Cerebellar nuclear complex (tissue), 1 donor: Measurements from ENCODE around the gene ARID3C.

Experiments
- DNase-seq, 2 experiments: peaks; one replicate each; lab custom pipeline; 2025; lab: John Stamatoyannopoulos, UW

The ARID3C gene

DNA sequence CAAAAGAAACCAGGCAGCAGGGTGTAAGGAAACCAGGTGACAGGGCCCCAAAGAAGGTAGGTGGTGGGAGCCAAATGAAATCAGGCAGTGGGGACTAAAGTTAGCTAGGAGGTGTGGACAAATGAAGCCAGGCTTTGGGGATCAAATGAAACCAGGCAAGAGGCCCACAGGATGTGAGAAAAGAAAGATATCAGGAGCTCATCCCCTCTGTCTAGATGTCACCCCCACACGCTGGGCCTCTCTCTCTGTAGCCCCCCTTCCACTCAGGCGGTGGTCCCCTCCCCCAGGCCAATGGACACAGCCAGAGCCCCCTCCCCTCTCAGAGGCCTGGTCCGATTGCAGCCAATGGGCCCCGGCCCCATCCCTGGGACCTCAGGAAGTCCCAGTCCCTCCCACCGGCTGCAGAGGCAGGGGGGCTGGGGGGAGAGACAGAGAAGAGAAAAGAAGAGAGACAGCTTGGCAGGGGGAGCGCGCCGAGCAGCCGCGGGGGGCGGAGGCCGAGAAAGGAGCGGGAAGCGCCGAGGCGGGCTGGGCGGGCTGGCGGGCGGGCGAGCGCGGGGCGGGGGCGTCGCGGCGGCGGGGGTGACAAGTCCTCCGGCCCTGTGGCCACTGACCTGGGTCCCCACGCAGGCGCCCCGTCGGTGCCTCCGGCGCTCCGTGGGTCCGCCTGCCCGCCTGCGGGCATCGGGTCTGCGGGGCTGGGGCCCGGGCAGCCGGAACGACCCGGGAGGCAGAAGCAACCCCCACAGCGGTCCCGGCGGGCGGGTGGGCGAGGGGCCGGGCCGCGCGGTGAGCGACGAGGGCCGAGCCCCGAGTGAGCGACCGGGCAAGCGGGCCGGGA lies 51.2 kb downstream of the ARID3C start:
- DNase-seq = no peak

- peak in 1 of 2 experiments; percentile 39 for DNase-seq
Observed at GRCh38 chr9:34576597-34577399, 52.1 kb downstream of the ARID3C start.

DNA sequence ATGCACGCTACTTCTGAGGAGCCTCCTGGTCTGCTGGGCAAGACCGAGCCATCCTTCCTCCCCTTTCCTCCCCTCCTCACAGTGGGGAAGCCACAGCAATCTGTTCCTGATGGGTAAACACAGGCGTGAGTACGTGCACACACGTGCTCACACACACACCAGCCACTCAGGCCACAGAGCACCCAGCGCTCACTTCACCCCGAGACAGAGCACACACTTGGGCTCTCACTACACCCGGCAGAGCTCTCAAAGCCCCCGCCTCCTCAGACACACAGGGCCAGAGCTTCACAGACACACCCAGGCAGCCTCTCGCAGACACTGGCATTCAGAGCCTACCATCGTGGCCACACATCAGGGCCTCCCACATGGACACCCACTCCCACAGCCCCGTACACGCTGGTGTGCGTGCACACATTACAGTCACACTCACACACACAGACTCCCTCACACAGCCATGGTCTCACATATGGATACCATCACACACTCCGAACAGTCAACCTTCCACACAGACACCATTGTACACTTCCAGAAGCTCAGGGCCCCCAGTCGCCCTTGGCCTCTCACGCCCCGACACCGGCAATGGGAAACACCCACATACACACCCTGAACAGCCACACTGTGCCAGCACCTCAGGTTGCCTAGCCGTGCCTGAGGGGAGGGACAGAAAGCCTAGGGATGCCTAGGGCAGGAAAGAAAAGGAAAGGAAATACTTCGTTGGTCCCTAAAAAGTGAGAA lies 52.8 kb downstream of the ARID3C start:
- DNase-seq = no peak

DNA sequence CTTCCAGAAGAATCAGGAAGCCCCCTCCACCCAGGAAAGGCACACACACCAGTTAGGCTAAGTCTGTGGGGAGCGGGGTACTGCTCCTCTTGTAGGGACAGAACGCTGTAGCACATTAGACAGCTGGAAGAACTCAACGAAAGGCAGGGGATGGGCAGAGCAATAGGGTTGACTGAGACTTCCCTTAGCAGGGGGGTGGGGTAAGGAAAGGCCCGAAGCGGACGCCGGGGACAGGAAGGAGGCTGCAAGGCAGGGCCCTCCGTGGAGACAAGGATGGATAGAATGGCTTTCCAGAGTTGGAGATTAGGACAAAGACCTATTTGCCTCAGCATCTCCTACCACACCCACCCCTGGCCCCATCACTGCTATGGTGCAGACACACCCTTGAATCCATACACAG lies 53.6 kb downstream of the ARID3C start:
- DNase-seq = no peak

- DNase-seq = no peak
Observed at GRCh38 chr9:34574571-34574970, 54.3 kb downstream of the ARID3C start.

DNA sequence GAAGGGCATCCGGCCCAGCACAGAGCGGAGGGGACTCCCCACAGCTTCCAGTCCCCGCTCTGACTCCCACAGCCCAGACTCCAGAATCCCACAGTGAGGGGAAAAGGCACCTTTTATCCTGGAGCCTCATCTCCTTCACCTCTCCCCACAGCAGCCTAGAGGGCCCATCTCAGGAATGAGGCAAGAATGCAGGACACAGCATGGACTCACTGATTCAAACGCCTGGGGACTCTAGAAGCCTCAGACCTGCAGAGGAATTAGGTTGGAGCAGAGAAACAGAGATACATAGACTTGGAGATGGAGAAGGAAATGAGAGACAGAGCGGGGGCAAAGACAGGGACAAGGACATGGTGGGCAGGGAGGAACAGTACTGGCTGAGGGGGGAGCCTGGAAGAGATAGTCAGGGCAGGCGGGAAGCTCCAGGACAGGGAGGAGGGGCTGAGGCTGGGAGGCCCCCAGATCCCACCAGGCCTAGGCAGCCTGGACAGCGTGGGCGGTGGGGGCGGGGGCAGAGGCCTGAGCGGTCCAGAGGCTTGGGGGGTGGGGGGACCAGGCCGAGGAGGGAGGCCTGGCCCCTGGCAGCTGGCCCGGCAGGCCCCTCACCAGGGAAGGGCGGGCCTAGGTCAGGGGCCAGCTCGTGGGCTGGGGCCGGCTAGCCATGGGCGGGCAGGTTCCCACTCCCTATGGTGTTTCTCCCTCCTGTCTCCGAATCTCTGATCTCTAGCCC lies 55.1 kb downstream of the ARID3C start:
- DNase-seq = no peak

GRCh38 chr9:34572628-34573027 lies 56.2 kb downstream of the ARID3C start:
- no peak for DNase-seq

GRCh38 chr9:34572092-34572491 lies 56.8 kb downstream of the ARID3C start:
- no peak for DNase-seq

DNA sequence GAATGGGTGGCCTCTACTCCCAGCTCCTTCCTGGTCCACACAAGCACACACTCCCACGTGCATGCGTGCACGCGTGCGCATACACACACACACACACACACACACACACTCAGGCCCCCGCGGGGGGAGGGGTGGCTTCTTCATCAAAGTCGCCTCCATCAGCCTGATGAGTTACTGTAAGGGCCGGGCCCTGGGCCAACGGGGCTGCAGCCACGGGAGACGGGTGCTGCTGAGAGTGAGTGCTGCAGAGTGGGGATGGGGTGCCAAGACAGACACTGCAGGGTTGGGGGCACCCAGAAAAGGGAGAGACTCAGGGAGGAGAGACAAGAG lies 57.4 kb downstream of the ARID3C start:
- DNase-seq = no peak
